GM10248 (cell line): ENCODE measurements around the gene GALNT9.
"Not testable (repeated sequence)": the region's sequence is repeated elsewhere in the genome, so short reads cannot be mapped to it uniquely, and the experiment has no call there.

Source experiments
- CTCF ChIA-PET: fragments of 300-600 bp; sonication (Branson Sonifier 250); formaldehyde crosslinking; extraction: SDS; loops from one replicate; lab custom pipeline; 2021; ENCODE audit warnings: antibody characterized with exemption; lab: Yijun Ruan, JAX
- POLR2A ChIA-PET: fragments of 350-650 bp; sonication (Branson Sonifier 250); formaldehyde crosslinking; extraction: SDS; loops from one replicate; lab custom pipeline; 2020; ENCODE audit warnings: antibody characterized with exemption; lab: Yijun Ruan, JAX
- DNase-seq: peaks from one replicate; pipeline ENCODE4 v3.0.0; 2012; ENCODE audit errors: extremely low spot score
- TF ChIP-seq, protein P1 (sequence below): IDR thresholded peaks from 2 replicates; pipeline ENCODE4 v1.5.1; 2012; ENCODE audit warnings: mild to moderate bottlenecking, low read depth; ENCODE audit errors: extremely low read depth, missing control alignments, control extremely low read depth

Gene GALNT9

GRCh38 chr12:132268674-132269073 lies 60.7 kb downstream of the GALNT9 start:
- DNase-seq: no peak
- CTCF ChIA-PET: no interaction called here
- POLR2A ChIA-PET: no interaction called here
- TF ChIP-seq, protein P1, sequence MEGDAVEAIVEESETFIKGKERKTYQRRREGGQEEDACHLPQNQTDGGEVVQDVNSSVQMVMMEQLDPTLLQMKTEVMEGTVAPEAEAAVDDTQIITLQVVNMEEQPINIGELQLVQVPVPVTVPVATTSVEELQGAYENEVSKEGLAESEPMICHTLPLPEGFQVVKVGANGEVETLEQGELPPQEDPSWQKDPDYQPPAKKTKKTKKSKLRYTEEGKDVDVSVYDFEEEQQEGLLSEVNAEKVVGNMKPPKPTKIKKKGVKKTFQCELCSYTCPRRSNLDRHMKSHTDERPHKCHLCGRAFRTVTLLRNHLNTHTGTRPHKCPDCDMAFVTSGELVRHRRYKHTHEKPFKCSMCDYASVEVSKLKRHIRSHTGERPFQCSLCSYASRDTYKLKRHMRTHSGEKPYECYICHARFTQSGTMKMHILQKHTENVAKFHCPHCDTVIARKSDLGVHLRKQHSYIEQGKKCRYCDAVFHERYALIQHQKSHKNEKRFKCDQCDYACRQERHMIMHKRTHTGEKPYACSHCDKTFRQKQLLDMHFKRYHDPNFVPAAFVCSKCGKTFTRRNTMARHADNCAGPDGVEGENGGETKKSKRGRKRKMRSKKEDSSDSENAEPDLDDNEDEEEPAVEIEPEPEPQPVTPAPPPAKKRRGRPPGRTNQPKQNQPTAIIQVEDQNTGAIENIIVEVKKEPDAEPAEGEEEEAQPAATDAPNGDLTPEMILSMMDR: no peak

GRCh38 chr12:132267873-132268272 lies 61.5 kb downstream of the GALNT9 start:
- DNase-seq: no peak
- TF ChIP-seq, protein P1: no peak
- POLR2A ChIA-PET: no interaction called here
- CTCF ChIA-PET: no interaction called here

DNA sequence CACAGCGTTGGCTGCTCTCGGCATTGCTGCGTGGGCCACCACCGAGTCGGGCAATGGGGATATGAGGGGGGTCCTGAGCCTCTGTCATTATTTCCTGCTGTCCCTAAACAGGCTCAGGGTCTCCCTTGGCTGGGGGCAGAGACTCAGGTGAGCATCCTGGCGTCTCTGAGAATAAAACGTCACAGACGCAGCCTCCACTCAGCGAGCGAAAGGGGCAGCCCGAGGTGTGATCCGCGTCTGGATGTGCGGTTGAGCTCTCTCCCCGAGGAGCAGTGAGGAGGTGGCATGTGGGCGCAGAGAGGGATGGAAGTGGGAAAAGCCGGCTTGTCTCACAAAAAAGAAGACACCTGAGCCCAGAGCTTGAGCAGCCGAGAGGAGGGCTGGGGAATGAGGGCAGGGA lies 62.6 kb downstream of the GALNT9 start:
- DNase-seq: no peak
- TF ChIP-seq, protein P1: no peak
- ChIA-PET POLR2A (no interaction called here), CTCF (no interaction called here)

DNA sequence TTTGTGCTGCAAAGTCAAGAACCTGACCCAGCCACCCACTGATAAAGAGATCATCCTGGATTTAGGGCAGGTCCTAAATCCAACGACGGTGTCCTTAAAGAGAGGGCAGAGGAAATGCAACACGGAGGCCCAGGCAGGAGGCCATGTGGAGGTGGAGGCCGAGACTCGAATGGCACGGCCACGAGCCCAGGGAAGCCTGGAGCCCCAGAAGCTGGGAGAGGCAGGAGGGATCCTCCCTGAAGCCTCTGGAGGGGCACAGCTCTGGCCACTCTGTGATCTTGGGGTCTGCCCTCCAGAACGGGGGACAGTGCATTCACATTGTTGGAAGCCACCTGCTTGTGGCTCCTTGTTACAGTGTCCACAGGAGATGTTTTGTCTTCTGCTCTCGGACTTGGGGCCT lies 63.0 kb downstream of the GALNT9 start:
- TF ChIP-seq, protein P1: no peak
- no peak for DNase-seq
- POLR2A ChIA-PET: no interaction called here
- CTCF ChIA-PET: no interaction called here

DNA sequence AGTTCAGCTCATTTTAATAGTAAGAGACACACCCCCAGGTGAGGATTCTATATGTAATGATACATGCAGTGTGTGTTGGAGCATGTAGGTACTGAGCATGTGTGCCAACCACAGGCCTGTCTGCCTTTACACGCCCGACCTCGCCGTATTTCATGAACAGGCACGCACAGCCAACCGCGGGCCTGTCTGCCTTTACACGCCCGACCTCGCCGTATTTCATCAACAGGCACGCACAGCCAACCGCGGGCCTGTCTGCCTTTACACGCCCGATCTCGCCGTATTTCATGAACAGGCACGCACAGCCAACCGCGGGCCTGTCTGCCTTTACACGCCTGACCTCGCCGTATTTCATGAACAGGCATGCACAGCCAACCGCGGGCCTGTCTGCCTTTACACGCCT lies 63.6 kb downstream of the GALNT9 start:
- DNase-seq, CTCF ChIA-PET, POLR2A ChIA-PET: not testable (repeated sequence)

- POLR2A ChIA-PET: no interaction called here
- DNase-seq: no peak
- CTCF ChIA-PET: no interaction called here
- TF ChIP-seq, protein P1: no peak
These were observed 64.2 kb downstream of the GALNT9 start for GRCh38 chr12:132265056-132265800.

DNA sequence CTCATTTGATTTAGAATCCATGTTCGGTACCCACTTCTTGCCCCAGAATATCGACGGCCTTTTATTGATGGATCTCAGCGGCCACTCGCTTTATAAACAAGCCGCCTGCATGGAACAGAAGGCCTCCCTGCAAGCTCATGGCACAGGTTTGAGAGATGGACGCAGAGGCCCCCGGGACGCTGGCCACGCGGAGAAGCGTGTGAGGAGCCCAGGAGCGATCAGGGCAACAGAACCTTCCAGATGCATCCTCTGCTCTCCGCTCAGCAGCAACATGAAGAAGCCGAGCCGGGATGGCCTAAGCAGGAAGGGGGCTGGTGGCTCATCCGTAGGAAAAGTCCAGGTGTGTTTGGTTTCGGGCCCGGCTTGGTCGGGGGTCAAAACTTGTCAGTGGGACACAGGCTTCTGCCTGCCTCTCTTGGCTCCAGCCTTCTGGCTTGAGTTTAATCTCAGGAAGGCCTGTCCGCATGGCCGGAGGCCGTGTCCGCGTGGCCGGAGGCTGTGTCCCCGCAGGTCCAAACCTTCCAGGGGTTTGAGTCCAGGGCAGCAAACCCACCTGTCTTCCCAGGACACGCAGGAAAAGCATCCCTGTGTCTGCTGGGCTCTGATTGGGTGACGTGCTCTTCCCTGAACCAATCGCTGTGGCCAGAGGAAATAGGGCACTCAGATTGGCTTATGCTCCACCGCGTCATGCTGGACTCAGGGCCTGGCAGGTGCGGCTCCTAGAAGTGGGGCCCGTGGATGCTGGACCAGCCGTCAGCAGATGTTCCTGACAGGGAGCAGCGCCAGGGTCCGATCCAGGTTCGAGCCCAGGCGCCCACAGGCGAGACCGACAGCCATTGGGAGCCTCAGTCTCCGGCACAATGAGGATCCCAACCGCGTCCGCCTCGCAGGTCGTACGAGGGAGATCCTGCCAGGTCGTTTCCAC lies 65.0 kb downstream of the GALNT9 start:
- ChIA-PET CTCF (no interaction called here), POLR2A (no interaction called here)
- TF ChIP-seq, protein P1: no peak
- no peak for DNase-seq
